Dermis microvascular lymphatic vessel endothelial cell (primary cell): ENCODE data around the gene FBXW4. TPM values are rescaled to one million over a fixed set of nuclear protein-coding genes. Genes with fewer than 3 reads are reported as not detected.

Experiments used
- DNase-seq, 2 donors: peaks; one replicate each; pipeline versions ENCODE4 v3.0.0 to v3.0.0-alpha.2; 2010; ENCODE audit warnings: low read depth in 2 of 2
- total RNA-seq: library from RNA; depleted of rRNA; stranded (reverse); fragments of >200 nt; gene quantifications from 2 replicates; pipeline ENCODE4 v1.2.1, GENCODE V29; 2014

The FBXW4 gene
- total RNA-seq, 1 donor from 2014 or later, result 19.5 TPM

- DNase-seq, result no peak
These were observed 126.8 kb downstream of the FBXW4 start for GRCh38 chr10:101568054-101568745.

GRCh38 chr10:101567165-101568006 lies 127.6 kb downstream of the FBXW4 start:
- no peak for DNase-seq

- peak in 1 of 2 donors; percentile 41 for DNase-seq
These were observed 128.4 kb downstream of the FBXW4 start for GRCh38 chr10:101566333-101567164.

GRCh38 chr10:101565936-101566332 lies 129.0 kb downstream of the FBXW4 start:
- no peak for DNase-seq

- DNase-seq, result no peak
These were observed 129.5 kb downstream of the FBXW4 start for GRCh38 chr10:101565370-101565900.

- no peak for DNase-seq
These were observed 130.4 kb downstream of the FBXW4 start for GRCh38 chr10:101564490-101564991.

GRCh38 chr10:101563497-101564040 lies 131.4 kb downstream of the FBXW4 start:
- DNase-seq, result no peak

GRCh38 chr10:101563007-101563406 lies 132.0 kb downstream of the FBXW4 start:
- DNase-seq, result peak; percentile 68 to 84

GRCh38 chr10:101562231-101562630 lies 132.7 kb downstream of the FBXW4 start:
- no peak for DNase-seq

- DNase-seq, result no peak
These were observed 133.7 kb downstream of the FBXW4 start for GRCh38 chr10:101561068-101561915.

Other genes starting within 250 kb of the FBXW4 start
- 5.6 and 7.5 TPM in 2 replicates for gene POLL, start 106.9 kb downstream of the FBXW4 start, total RNA-seq
- gene DPCD, start 106.8 kb downstream of the FBXW4 start, total RNA-seq, result 13.8 and 16.4 TPM in 2 replicates
- not detected in 2 replicates for gene FGF8, start 80.9 kb upstream of the FBXW4 start, total RNA-seq
- gene NPM3, start 88.3 kb upstream of the FBXW4 start, total RNA-seq, result 71.4 and 127 TPM in 2 replicates
- gene OGA, start 123.3 kb upstream of the FBXW4 start, total RNA-seq, result 47.8 and 49.9 TPM in 2 replicates
- gene KCNIP2, start 148.6 kb upstream of the FBXW4 start, total RNA-seq, result 0.13 TPM in 2 replicates